Ishikawa (cell line): ENCODE results near the gene SPHK2.

Experiments
- CEBPB ChIP-seq: IDR thresholded peaks from 2 replicates; pipeline ENCODE4 v1.6.1; 2012
- CREB1 ChIP-seq: IDR thresholded peaks from 2 replicates; pipeline ENCODE4 v1.6.1; 2012; ENCODE audit warnings: low read depth
- EGR1 ChIP-seq: IDR thresholded peaks from 2 replicates; pipeline ENCODE4 v1.6.1; 2012
- EP300 ChIP-seq: IDR thresholded peaks from 2 replicates; pipeline ENCODE4 v1.6.1; 2012; ENCODE audit warnings: borderline replicate concordance
- FOXM1 ChIP-seq: IDR thresholded peaks from 2 replicates; pipeline ENCODE4 v1.6.1; 2012; ENCODE audit warnings: low read depth, borderline replicate concordance
- NFIC ChIP-seq: IDR thresholded peaks from 2 replicates; pipeline ENCODE4 v1.6.1; 2012
- RAD21 ChIP-seq: IDR thresholded peaks from 2 replicates; pipeline ENCODE4 v1.6.1; 2012; ENCODE audit warnings: low read depth
- TAF1 ChIP-seq: IDR thresholded peaks from 2 replicates; pipeline ENCODE4 v1.6.1; 2012; ENCODE audit warnings: low read depth, mild to moderate bottlenecking
- TCF12 ChIP-seq: IDR thresholded peaks from 2 replicates; pipeline ENCODE4 v1.6.1; 2012; ENCODE audit warnings: low read depth
- TEAD4 ChIP-seq: IDR thresholded peaks from 2 replicates; pipeline ENCODE4 v1.6.1; 2012
- YY1 ChIP-seq: IDR thresholded peaks from 2 replicates; pipeline ENCODE4 v1.6.1; 2012; ENCODE audit warnings: low read depth
- ZBTB7A ChIP-seq: IDR thresholded peaks from 2 replicates; pipeline ENCODE4 v1.6.1; 2012; ENCODE audit warnings: low read depth
- TF ChIP-seq, protein P1 (sequence below): IDR thresholded peaks from 2 replicates; pipeline ENCODE4 v1.6.1; 2012
- TF ChIP-seq, protein P2 (sequence below): IDR thresholded peaks from 2 replicates; pipeline ENCODE4 v1.6.1; 2012; ENCODE audit warnings: low read depth, mild to moderate bottlenecking
- TF ChIP-seq, protein P3 (sequence below): IDR thresholded peaks from 2 replicates; pipeline ENCODE4 v1.6.1; 2012

SPHK2 gene

DNA sequence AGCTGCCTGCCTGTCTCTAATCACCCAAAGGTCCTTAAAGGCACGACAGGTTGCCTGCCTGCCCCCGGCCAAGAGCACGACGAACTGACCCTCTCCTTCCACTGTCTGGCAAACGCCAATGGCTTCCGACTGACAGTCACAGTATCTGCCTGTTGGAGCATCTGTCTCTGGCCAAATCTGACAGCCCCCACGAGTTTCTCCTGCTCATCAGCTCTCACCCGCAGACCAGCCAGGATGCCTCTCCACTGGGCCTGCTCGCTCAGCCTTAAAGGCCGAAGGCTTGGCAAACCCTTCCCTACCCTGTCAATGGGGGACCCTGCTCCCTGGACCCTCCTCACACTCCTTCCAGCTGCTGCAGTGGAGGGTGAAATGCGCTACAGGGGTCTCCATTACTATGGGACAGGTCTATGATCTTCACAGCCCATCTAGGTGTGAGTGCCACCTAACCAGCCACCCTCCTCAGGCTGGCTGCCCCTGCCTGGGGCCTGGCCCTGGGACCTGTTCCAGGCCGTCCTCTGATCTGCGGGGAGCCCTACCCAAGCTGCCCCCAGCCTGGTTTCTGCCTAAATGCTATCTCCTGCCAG is 5.4 kb upstream of the SPHK2 start:
- TF ChIP-seq NFIC = no peak
- TF ChIP-seq TCF12 = no peak
- TF ChIP-seq FOXM1 = no peak
- no peak for TF ChIP-seq RAD21
- TF ChIP-seq TAF1 = no peak
- TF ChIP-seq YY1 = no peak
- TF ChIP-seq EGR1 = no peak
- TF ChIP-seq CEBPB = no peak
- TF ChIP-seq, protein P1, sequence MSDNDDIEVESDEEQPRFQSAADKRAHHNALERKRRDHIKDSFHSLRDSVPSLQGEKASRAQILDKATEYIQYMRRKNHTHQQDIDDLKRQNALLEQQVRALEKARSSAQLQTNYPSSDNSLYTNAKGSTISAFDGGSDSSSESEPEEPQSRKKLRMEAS = no peak
- TF ChIP-seq EP300 = no peak
- TF ChIP-seq TEAD4 = no peak

DNA sequence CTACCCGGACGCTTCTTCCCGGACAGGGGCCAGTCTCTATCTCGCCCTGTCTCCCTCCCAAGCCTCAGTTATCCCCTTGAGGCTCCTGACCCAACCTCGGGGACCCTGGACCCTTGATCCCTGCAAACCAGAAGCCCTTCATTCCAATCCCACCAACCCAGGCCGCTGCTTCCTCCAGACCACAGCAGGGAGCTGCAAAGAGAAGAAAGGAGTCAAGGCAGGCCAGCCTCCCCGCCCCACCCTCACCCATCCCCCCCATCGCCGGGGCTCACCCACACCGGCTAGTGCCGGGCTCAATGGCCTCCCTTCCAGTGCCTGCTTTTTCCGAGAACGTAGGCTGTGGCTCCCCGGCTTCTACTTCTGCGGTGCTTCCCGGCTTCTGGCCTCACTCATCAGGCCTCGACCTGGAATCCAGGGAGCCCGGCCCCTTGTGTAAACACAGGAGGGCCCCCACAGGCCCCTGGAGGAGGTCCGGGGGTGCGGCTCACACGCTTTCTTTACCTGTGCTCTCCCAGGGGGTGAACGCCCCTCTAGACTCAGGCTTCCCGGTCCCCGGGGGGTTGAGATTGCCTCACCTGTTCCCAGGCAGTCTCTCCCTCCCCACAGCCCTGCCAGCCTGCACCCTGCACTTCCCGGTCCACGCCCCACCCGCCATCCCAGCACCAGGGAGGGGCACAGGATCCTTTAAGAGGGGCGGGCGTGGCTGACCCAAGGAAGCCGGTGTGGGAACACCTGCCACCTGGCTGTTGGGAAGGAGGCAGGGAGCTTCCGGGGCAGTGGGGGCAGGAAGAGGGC is 4.7 kb upstream of the SPHK2 start, which contains the start of gene FAM83E:
Gene FAM83E (minus strand): TSS at position 641 of the 795 bp plus-strand sequence. CDS start 1,704 bp downstream, outside the sequence.
- TF ChIP-seq NFIC = no peak
- TF ChIP-seq EGR1 = no peak
- TF ChIP-seq FOXM1 = no peak
- TF ChIP-seq, protein P1 = no peak
- TF ChIP-seq CEBPB = no peak
- TF ChIP-seq, protein P2, sequence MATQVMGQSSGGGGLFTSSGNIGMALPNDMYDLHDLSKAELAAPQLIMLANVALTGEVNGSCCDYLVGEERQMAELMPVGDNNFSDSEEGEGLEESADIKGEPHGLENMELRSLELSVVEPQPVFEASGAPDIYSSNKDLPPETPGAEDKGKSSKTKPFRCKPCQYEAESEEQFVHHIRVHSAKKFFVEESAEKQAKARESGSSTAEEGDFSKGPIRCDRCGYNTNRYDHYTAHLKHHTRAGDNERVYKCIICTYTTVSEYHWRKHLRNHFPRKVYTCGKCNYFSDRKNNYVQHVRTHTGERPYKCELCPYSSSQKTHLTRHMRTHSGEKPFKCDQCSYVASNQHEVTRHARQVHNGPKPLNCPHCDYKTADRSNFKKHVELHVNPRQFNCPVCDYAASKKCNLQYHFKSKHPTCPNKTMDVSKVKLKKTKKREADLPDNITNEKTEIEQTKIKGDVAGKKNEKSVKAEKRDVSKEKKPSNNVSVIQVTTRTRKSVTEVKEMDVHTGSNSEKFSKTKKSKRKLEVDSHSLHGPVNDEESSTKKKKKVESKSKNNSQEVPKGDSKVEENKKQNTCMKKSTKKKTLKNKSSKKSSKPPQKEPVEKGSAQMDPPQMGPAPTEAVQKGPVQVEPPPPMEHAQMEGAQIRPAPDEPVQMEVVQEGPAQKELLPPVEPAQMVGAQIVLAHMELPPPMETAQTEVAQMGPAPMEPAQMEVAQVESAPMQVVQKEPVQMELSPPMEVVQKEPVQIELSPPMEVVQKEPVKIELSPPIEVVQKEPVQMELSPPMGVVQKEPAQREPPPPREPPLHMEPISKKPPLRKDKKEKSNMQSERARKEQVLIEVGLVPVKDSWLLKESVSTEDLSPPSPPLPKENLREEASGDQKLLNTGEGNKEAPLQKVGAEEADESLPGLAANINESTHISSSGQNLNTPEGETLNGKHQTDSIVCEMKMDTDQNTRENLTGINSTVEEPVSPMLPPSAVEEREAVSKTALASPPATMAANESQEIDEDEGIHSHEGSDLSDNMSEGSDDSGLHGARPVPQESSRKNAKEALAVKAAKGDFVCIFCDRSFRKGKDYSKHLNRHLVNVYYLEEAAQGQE = no peak
- no peak for TF ChIP-seq RAD21
- TF ChIP-seq TCF12 = no peak

DNA sequence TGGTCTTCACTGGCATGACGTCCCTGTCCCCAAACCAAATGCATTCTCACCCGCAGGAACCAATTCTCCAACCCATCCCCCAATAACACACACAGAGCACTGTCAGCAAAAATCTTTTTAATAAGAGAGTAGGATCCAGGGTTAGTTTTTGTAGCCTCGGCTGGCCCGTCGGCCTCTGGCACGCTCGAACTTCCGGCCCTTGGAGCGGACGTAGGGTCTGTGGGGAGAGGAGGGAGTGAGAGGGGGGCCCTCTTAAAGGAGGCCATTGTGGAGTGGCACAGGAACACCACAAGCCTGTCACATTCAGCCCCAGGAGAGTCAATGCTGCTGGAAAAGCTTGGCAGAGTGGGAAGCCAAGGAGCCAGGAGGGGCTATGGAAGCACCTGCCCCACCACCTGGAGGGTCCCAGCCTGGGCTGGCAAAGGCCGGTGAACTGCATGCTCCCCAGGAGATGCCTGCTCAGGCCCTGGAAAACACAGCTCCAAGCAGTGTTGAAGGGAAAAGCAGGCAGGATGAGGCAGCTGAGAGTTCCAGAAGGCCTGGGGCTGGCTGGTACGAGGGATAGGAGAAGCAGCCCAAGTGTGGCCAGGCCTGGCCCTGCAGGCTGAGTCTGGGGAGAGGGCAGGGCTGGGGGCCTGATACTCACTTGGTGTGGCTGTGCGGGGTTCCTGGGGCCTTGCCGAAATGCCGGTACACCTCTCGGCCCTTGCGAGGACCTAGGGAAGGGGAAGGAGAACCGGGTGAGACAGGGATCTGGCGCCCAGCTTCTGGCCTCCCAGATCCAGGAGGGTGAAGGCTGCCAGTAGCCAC is 3.9 kb upstream of the SPHK2 start:
- TF ChIP-seq TCF12 = no peak
- no peak for TF ChIP-seq CEBPB
- no peak for TF ChIP-seq NFIC
- no peak for TF ChIP-seq CREB1
- no peak for TF ChIP-seq TAF1
- no peak for TF ChIP-seq FOXM1
- TF ChIP-seq TEAD4 = no peak
- TF ChIP-seq ZBTB7A = no peak
- TF ChIP-seq, protein P3, sequence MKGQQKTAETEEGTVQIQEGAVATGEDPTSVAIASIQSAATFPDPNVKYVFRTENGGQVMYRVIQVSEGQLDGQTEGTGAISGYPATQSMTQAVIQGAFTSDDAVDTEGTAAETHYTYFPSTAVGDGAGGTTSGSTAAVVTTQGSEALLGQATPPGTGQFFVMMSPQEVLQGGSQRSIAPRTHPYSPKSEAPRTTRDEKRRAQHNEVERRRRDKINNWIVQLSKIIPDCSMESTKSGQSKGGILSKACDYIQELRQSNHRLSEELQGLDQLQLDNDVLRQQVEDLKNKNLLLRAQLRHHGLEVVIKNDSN = no peak
- no peak for TF ChIP-seq EGR1
- TF ChIP-seq, protein P1 = no peak
- no peak for TF ChIP-seq RAD21

DNA sequence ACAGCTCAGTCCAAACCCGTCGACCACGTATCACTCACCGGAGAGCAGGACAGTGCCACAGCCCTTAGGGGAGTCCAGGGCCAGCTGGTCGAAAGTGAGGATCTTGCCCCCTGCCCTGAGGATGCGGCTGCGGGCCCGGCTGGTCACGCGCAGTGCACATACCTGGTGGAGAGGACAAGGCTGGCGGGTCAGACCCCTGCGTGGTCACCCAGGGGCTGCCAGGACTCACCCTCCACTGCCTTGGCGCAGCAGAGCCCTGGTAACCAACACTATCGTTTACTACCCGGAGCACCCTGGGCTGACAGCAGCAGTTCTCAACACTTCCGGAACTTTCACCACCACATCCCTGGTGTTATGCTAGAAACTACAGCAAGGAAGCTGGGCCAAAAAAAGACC is 3.3 kb upstream of the SPHK2 start:
- no peak for TF ChIP-seq TAF1
- no peak for TF ChIP-seq ZBTB7A
- TF ChIP-seq EGR1 = no peak
- no peak for TF ChIP-seq TCF12
- TF ChIP-seq, protein P1 = no peak
- no peak for TF ChIP-seq CEBPB
- TF ChIP-seq FOXM1 = no peak

DNA sequence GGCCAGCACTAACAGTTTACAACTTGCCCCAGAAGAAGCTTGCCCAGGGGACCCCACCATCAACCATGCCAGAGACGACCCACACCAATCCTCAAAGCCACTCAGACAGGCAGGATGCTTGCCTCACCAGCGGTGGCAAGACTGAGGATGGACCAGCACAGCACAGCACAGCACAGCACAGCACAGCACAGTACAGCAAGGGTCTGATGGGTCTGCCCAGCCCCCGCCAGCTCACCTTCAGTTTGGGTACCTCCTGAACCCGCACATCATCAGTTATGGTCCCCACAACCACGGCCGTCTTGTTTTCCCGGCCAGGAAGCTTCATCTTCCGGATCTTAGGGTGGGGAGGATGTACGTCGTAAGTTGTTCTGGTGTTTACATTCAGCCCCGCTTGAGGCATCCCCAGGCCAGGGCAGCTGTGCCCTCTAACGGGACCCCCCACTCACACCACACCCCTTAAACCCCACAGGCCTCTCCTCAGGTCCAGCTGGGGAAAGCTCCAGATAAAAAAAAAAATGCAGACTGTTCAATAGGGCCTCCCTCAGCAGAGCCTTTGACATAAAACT is 2.7 kb upstream of the SPHK2 start:
- TF ChIP-seq, protein P3 = no peak
- no peak for TF ChIP-seq TCF12
- TF ChIP-seq RAD21 = no peak
- TF ChIP-seq, protein P1 = no peak
- no peak for TF ChIP-seq EGR1
- TF ChIP-seq, protein P2 = no peak
- TF ChIP-seq EP300 = no peak
- no peak for TF ChIP-seq NFIC
- no peak for TF ChIP-seq TAF1
- TF ChIP-seq TEAD4 = no peak
- TF ChIP-seq CREB1 = no peak
- no peak for TF ChIP-seq CEBPB
- no peak for TF ChIP-seq ZBTB7A
